Measurements from ENCODE around the gene NUDT8. TPM values are rescaled to one million over a fixed set of nuclear protein-coding genes. Genes with fewer than 3 reads are reported as not detected.
A peak's percentile ranks its signal among the peaks of the same experiment; 100 is the strongest.
"Not testable (repeated sequence)": the region's sequence is repeated elsewhere in the genome, so short reads cannot be mapped to it uniquely, and the experiment has no call there.

NUDT8 gene
- total RNA-seq, 2 experiments from 2014 or later = 15.3 to 16.7 TPM

DNA sequence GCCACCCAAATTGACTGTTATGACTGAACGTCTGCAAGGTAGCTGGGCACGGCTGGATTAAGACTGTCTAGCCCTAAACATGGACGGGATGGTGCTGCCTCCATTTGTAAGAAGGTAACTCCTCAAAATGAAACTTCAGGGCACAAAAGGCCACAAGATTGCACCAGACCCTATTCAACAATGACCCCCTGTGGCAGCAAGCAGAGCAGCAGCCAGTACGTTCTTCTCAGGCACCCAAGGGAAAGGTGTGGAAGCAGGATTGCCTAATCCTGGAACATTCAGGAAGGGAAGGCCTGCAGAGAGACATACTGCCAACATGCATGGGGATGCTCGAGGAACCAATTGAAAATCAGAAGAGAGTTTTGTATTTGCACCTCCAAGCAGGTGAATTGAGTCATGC is 14.3 kb upstream of the NUDT8 start:
- H3K27ac Mint-ChIP-seq = no peak overlapping the region

DNA sequence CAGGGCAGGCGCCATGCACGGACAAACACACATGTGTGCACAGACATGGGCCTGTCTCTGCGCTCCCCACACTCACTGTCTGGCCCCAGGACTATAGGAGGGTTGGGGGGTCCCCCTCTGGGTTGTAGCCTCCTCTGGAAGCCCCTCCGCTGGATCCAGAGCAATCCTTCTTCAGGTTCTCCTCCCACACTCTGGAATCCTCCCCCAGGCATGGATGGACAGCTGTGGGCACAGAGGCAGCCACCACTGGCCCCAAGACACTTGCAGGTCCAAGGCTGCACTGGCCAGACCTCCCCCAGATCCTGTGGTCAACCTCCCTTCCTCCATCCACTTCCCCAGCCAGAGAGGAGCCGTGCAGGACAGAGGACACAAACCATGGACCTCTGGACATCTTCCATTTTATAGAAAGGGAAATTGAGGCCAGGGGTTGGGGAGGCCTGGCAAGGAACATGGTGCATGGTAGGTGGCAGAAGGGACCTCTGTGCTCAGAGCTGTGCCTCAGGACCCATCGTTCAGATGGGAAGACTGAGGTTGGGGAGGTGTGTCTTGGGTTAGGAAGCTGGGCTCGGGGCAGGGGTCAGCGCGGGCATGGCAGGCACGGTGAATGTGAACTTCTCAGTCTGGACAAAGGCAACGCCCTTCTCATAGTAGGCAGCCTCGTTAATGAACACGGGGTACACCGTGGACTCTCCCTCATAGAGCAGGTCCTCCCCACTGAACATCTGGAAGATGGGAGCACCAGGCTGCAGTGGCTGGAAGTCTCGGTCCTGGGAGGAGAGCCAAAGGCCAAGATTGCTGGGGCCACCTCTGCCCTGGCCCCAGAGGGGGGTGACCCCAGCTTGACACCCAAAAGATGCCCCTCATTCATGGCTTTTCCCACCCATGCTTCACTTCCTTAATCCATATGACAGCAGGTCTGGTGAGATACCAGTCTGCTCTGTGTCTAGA is 12.7 kb upstream of the NUDT8 start:
- DNase-seq = no peak
- no peak overlapping the region for H3K4me3 Mint-ChIP-seq
- ATAC-seq = no peak
- H3K27ac Mint-ChIP-seq = no peak overlapping the region
- no peaks in the 10 kb centered on the region for H3K36me3 Mint-ChIP-seq
- H3K9me3 Mint-ChIP-seq (ENCODE audit: low read depth) = peaks cover 3% of the 10 kb centered on the region
- H3K4me1 Mint-ChIP-seq = peaks cover 25% of the 10 kb centered on the region
- CTCF ChIA-PET = interaction anchor here (1.4 to 9.9 kb wide), 2 partner anchors 13 to 16 kb away, joined by 7 to 111 read pairs; partner anchors contain the start of gene NUDT8
- peaks cover 4% of the 10 kb centered on the region for H3K27me3 Mint-ChIP-seq

More for the DNA sequence above, 14.3 kb upstream of the NUDT8 start:
- no peak for DNase-seq
- Mint-ChIP-seq H3K4me1 (peaks cover 40% of the 10 kb centered on the region), H3K36me3 (no peaks in the 10 kb centered on the region), H3K4me3 (no peak overlapping the region), H3K27me3 (no peaks in the 10 kb centered on the region), H3K9me3 (ENCODE audit: low read depth) (peaks cover 3% of the 10 kb centered on the region)
- CTCF ChIA-PET = interaction anchor here (0.6 to 9.9 kb wide), 4 partner anchors 8 to 14 kb away, joined by 3 to 157 read pairs (median 57); partner anchors contain the start of gene NUDT8
- no peak for ATAC-seq

DNA sequence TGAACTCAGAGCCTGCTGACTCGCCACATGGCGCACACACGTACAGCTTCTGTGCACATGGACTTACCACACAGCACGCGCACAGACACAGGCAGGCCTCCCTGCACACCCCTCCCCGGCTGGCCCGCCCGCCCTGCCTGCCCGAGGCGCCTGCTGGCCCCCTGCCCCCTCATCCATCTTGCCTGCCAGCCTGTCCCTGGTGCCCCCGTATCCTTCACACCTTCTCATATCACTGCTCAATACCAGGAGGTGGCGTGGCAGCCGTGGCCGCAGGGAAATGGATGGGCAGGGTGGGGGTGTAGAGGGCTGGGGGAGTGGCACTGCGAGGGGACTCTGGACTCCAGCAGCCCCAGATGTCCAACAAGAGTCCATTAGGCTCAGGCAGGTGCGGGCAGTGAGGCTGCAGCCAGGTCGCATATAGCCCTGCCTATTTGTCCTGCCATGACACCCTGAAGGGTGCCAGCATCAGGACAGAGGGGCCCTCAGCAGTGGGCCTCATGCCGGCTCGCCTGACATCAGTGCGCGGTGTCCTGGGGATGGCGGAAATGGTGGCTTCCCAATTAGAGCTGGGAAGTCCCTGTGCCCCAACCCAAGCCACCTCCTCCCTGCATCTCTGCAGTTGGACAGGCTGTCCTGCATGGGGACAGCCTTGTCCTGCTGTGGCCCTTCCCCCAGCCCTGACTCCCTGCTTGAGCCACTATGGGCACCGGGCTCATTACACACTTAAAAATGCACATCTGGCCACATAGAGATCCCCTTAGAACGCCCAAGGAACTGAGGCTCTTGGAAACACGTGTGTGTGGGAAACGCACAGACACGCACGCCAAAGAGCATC is 11.8 kb upstream of the NUDT8 start:
- DNase-seq = no peak
- no peak overlapping the region for H3K4me3 Mint-ChIP-seq
- ATAC-seq = no peak
- H3K27me3 Mint-ChIP-seq = peaks cover 4% of the 10 kb centered on the region
- H3K27ac Mint-ChIP-seq = no peak overlapping the region
- CTCF ChIA-PET = interaction anchor here (9.9 kb wide), 1 partner anchor 17 kb away, joined by 111 read pairs; no protein-coding TSS in a partner anchor
- peaks cover 3% of the 10 kb centered on the region for H3K9me3 Mint-ChIP-seq (ENCODE audit: low read depth)
- no peaks in the 10 kb centered on the region for H3K36me3 Mint-ChIP-seq
- H3K4me1 Mint-ChIP-seq = peaks cover 26% of the 10 kb centered on the region

- H3K4me3 Mint-ChIP-seq = no peak overlapping the region
- no peak overlapping the region for H3K27ac Mint-ChIP-seq
- ATAC-seq = no peak
- no peaks in the 10 kb centered on the region for H3K36me3 Mint-ChIP-seq
- peaks cover 19% of the 10 kb centered on the region for H3K4me1 Mint-ChIP-seq
- CTCF ChIA-PET = interaction anchor here (0.6 to 3.3 kb wide), 4 partner anchors 10 to 19 kb away, joined by 3 to 22 read pairs (median 3); partner anchors contain the start of gene NUDT8
- DNase-seq = no peak
- peaks cover 4% of the 10 kb centered on the region for H3K27me3 Mint-ChIP-seq
- peaks cover 3% of the 10 kb centered on the region for H3K9me3 Mint-ChIP-seq (ENCODE audit: low read depth)
Observed at GRCh38 chr11:67640758-67641337, 11.1 kb upstream of the NUDT8 start.

DNA sequence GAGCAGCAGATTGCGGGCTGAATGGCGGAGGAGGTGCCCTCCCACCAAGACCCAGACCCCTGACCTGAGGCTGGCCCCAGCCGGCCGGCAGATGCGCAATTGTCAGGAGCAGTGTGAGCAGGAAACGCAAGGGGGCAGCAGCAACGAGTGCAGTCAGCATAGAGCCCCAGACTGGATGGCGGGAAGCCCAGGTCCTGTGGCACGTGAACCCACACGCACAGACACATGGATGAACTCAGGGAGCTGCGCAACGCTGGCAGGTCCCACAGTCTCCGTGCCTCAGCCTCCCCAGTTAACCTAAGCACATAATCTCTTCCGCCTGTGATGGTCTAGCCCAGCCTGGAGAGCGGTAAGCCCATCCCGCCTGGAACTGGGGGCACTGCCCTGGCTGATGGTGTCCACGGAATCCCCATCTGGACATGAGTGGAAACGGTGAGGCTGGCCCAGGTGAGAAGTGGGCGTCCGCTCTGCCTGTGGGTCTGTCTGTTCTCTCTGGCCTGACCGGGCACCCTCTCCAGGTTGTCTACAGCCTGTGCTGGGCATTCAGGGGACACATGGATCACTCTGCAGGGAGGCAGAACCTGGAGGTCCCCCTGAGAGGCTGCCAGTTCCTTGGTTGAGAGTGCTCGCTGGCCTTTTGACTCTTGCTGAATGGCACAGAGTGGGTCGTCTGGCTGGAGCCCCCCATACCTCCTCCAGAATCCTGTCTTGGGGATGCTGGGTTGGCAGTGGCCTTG is 10.5 kb upstream of the NUDT8 start:
- Mint-ChIP-seq H3K36me3 (no peaks in the 10 kb centered on the region), H3K27ac (no peak overlapping the region)
- CTCF ChIA-PET = interaction anchor here (0.6 to 3.3 kb wide), 5 partner anchors 10 to 19 kb away, joined by 3 to 22 read pairs (median 3); partner anchors contain the start of gene NUDT8

GRCh38 chr11:67639438-67639859 is 9.7 kb upstream of the NUDT8 start, which contains the start of gene TBX10:
TSS of gene TBX10 (minus strand) at chr11:67639763. CDS start at chr11:67639472, 291 bp downstream.
- Mint-ChIP-seq H3K36me3 (no peaks in the 10 kb centered on the region), H3K9me3 (ENCODE audit: low read depth) (peaks cover 3% of the 10 kb centered on the region), H3K4me1 (peaks cover 15% of the 10 kb centered on the region), H3K27me3 (peaks cover 4% of the 10 kb centered on the region), H3K27ac (no peak within 1 kb of the TSS), H3K4me3 (no peak within 1 kb of the TSS)
- no peak for DNase-seq
- no peak for ATAC-seq
- CTCF ChIA-PET = interaction anchor here (0.7 to 4.2 kb wide), 7 partner anchors 10 to 59 kb away, joined by 3 to 22 read pairs (median 3); partner anchors contain the start of gene NUDT8

More for the DNA sequence above, 10.5 kb upstream of the NUDT8 start:
- H3K4me3 Mint-ChIP-seq = no peak overlapping the region
- H3K4me1 Mint-ChIP-seq = peaks cover 15% of the 10 kb centered on the region
- H3K9me3 Mint-ChIP-seq (ENCODE audit: low read depth) = peaks cover 3% of the 10 kb centered on the region
- DNase-seq (peak; percentile 76), ATAC-seq (peak; percentile 84)
- peaks cover 4% of the 10 kb centered on the region for H3K27me3 Mint-ChIP-seq

DNA sequence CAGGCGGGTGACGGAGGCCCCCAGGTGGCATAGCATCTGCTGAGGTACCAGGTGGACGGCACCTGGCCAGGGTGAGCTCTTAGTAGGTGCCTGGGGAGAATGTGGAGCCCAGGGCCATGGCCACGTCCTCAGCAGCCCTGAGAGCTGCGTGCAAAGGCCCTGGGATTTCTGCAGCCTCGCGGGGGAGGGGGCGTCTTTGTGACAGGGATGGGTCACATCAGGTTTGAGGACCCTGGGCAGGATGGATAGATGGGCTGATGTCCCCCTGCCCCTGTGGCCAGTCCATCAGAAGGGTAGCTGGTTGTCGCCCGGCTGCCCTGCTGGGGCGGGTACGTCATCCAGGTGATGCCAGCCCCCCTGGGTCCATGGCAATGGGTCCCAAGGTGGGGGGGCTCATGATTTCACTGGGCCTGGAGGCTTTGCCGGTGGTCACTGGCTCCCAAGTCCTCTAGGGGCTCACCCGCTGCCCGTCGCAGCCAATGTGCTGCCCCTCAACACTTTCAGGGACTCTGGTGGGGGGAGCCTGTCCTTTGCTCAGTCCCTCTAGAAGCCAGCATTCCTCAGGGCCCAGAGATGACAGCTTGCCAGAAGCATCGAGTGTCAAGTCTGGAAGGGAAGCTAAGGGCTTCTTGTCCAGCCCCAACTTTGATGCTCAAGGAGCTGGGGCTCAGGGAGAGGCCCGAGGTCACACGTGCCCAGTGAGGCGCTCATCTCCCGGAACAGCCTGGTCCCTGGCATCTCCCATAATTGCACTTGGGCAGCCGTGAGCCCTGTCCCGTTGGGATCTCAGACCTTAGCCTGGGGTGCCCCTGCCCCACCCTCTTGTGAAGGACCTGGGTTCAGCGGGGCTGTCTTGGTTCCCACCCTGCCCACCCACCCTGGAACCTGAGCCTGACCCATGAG is 9.0 kb upstream of the NUDT8 start:
- CTCF ChIA-PET = interaction anchor here (1.0 to 4.2 kb wide), 6 partner anchors 9 to 58 kb away, joined by 3 to 22 read pairs (median 4); partner anchors contain the start of gene NUDT8
- Mint-ChIP-seq H3K27ac (no peak overlapping the region), H3K4me3 (no peak overlapping the region), H3K4me1 (peaks cover 13% of the 10 kb centered on the region), H3K9me3 (ENCODE audit: low read depth) (no peaks in the 10 kb centered on the region), H3K27me3 (peaks cover 4% of the 10 kb centered on the region), H3K36me3 (no peaks in the 10 kb centered on the region)
- ATAC-seq (no peak), DNase-seq (no peak)

DNA sequence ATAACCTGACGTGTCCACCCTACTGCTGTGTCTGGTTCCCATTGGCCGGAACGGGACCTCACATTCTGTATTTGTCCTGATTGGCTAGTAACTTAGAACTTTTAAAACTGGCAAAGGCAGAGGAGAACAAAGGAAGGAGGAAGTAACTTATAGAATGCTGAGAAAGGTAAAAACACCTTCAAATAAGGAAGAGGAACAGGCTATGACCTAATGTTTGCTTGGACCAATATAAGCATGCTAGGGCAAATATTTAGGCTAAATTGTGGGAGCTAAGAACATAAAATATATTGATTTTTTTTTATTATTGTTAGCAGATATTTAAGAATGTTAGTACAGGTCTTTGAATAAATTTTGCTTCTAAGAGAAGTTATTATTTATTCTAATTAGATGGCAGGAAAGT is 7.7 kb upstream of the NUDT8 start:
- DNase-seq; ATAC-seq; H3K4me3 Mint-ChIP-seq; H3K9me3 Mint-ChIP-seq (ENCODE audit: low read depth); H3K27me3 Mint-ChIP-seq; H3K27ac Mint-ChIP-seq; H3K36me3 Mint-ChIP-seq: not testable (repeated sequence)
- CTCF ChIA-PET = interaction anchor here (0.7 to 4.2 kb wide), 3 partner anchors 8 to 21 kb away, joined by 3 to 20 read pairs (median 5); no protein-coding TSS in a partner anchor
- peaks cover 13% of the 10 kb centered on the region for H3K4me1 Mint-ChIP-seq

- CTCF ChIA-PET = interaction anchor here (0.7 to 4.2 kb wide), 4 partner anchors 8 to 22 kb away, joined by 3 to 20 read pairs (median 10); no protein-coding TSS in a partner anchor
- no peak overlapping the region for H3K27ac Mint-ChIP-seq
- no peak for ATAC-seq
- DNase-seq = no peak
- H3K4me3 Mint-ChIP-seq = no peak overlapping the region
- no peaks in the 10 kb centered on the region for H3K36me3 Mint-ChIP-seq
- peaks cover 4% of the 10 kb centered on the region for H3K27me3 Mint-ChIP-seq
- no peaks in the 10 kb centered on the region for H3K9me3 Mint-ChIP-seq (ENCODE audit: low read depth)
- peaks cover 13% of the 10 kb centered on the region for H3K4me1 Mint-ChIP-seq
Observed at GRCh38 chr11:67636962-67637361, 7.2 kb upstream of the NUDT8 start.

- no peak for ATAC-seq
- Mint-ChIP-seq H3K9me3 (ENCODE audit: low read depth) (no peaks in the 10 kb centered on the region), H3K27me3 (peaks cover 4% of the 10 kb centered on the region), H3K27ac (no peak overlapping the region), H3K4me1 (peaks cover 18% of the 10 kb centered on the region), H3K36me3 (no peaks in the 10 kb centered on the region), H3K4me3 (no peak overlapping the region)
- CTCF ChIA-PET = interaction anchor here (1.1 to 4.2 kb wide), 4 partner anchors 11 to 33 kb away, joined by 4 to 20 read pairs (median 12); partner anchors contain the start of gene ACY3
- DNase-seq = no peak
Observed at GRCh38 chr11:67635231-67635521, 5.4 kb upstream of the NUDT8 start.
